Middle frontal gyrus (tissue), 1 donor: Measurements from ENCODE around the gene SVIP.

ENCODE experiments used
- DNase-seq: peaks from one replicate; pipeline ENCODE4 v3.0.0-alpha.2; 2015; ENCODE audit warnings: low spot score; ENCODE audit errors: extremely low spot score

The SVIP gene, protein sequence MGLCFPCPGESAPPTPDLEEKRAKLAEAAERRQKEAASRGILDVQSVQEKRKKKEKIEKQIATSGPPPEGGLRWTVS

DNA sequence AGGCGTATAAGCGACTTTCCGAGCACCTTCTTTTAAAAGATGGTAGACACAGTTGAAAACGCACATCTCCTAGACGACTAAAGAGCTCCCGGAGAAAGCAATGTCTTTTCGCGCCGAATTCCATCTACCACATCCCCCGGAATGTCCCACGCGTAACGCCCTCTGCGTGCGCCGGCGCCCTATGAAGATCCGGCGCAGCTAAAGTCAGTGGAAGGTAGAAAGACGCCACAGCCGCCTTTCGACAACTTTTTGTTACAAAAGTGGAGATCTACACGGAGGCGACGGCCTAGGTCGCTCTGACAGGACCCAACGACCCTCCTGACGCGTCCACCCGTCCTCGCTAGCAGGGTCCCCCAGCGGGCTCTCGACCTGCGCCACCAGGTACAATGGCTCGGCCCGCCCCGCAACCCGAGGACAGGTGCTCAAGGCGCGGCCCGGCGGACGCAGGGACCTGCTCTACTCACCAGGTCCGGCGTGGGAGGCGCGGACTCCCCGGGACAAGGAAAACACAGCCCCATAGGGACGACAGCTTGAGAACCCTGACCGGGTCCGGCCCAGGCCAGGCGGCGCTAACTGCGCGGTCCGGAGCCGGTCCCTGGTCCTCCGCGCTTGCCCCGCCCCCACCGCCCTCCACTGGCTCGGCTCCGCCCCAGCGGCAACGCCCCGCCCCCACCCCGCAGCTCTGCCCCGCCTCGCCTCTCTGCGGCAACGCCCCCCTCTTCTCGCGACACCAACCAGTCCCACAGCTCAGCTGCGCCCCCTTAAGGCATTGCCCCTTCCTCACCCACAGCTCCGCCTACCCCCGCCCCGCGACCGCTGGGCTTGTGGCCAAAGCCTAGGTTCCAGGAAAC is at the start of gene SVIP:
TSS of gene SVIP (minus strand) at position 571 of the 851 bp plus-strand sequence. CDS start at position 518, 53 bp downstream.
- peak; percentile 70 for DNase-seq

DNA sequence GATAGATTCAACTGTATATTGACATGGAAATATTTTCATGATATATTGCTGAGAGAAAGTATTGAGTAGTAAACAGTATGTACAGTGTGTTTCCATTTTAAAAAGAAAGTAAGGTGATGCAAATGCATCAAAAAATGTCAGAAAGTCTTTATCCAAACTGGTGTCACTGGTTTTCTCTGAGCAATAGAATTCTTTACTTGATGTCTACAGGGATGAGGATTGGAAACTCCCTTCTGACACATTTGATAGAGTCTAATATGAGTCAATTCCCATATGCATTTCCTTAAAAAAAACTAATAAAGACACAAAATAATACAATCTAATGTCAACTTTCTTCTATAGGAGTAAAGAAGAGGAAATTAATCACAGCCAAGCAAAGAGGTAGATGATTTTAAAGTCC is 49.0 kb upstream of the SVIP start:
- no peak for DNase-seq

DNA sequence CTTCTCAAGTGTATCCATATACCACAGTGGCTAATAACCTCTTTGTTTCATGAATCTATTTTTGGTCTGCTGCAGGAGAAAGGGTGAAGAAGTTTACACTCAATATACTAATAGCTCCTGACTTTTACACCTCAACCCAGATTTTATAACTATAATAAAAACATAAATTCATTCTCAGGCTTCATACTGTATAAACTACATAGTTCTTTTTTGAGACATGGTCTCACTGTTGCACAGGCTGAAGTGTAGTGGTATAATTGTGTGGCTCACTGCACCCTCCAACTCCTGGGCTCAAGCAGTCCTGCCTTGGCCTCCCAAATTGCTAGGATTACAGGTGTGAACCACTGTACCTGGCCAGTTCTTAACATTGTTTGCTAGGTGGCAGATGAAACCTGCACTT is 48.4 kb upstream of the SVIP start:
- no peak for DNase-seq

DNA sequence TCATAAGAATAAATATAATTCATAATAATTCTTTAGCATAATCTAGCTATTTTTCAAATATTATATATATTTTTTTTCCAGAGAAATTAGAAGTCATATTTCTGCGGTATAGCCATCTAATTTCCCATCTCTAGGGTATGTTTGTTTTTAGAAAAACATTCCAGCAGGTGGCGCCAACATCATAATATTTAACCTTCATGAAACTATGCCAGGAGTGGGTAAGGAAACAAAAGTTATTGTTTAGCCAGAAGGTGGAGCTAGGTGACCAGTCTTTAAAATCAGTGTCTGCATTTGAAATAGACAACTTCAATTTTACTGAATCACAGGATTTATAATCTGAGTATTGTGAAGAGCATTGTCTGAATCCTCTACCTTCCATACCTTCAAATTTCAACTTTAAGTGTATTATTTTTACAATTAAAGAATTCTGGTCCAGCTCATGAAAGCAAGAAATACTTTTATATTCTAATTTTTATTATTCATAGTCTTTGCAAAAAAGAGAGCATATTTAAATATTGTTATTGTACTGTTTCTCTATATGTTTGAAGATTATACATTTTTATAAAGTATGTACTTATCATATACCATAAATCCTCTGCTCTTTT is 46.4 kb upstream of the SVIP start:
- DNase-seq = peak; percentile 66

DNA sequence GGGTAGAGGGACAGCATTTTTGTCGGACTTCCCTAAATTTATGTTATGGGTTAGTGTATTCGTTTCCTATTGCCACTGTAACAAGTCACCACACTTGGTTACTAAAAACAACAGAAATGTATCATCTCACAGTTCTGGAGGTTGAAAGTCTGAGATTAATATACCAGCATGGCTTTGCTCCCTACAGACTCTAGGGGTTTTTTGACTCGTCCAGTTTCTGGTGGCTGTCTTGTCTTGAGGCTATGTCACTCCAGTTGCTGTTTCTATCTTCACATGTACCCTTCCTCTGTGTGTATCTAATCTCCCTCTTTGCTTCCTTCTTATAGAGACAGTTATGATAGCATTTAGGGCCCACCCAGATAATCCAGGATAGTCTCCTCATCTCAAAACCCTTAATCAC is 39.7 kb upstream of the SVIP start:
- DNase-seq = no peak

DNA sequence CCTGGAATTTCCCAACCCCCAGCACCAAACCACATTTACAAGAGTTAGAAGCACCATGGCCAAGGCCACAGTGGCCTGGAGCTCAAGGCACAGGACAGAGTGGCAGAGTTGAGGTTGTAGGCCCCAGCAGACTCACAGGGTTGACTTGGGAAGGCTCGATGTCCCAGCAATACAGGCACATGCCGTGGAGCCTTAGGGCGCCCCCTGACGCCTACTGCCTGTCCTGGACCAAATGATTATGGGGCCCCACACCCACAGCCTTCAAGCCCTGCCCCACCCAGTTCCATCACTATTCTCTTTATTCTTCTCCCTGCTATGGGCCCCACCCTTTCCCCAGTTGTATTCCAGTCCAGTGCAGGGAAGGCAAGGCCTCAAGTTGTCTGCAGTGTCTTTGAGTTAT is 30.6 kb upstream of the SVIP start, which contains the start of gene CCDC179:
TSS of gene CCDC179 (minus strand) at position 234 of the 400 bp plus-strand sequence. CDS start at position 181, 53 bp downstream.
- DNase-seq = no peak

DNA sequence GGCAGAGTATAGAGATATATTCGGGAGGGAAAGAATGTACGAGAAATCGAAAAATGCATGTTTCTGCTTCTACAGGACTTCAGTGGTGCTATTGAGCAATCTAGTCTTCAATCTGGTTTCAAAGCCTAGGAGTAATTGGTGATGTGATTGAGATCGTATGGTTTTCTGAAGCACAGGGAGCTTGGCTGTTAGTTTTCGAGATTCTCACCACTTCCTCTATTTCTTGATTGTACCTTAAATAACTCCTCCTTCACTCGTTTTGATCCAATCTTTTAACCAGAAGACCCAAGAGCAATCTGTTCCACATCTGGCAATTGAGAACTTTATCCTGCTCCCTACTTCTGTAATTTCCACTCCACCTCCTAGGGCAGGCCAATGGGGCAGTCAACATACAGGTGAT is 30.2 kb upstream of the SVIP start:
- DNase-seq = no peak

DNA sequence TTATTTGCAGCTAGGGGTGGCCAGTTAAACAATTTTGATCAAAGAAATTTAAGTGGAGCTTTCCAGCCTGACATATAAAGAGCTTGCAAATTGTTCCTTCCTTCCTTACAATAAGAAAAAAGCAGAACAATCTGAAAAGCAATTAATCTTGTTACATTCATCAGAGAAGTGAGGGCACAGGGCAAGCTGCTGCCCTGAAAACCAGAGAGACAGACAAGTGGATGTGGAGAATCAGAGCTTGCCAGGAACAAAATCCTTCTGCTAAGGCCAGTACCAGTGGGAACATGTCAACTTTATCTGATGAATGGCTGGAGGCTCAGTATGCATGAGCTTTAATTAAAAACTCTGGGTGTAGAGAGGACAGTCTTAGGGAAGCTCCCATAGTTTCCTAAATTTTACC is 21.9 kb upstream of the SVIP start:
- no peak for DNase-seq

DNA sequence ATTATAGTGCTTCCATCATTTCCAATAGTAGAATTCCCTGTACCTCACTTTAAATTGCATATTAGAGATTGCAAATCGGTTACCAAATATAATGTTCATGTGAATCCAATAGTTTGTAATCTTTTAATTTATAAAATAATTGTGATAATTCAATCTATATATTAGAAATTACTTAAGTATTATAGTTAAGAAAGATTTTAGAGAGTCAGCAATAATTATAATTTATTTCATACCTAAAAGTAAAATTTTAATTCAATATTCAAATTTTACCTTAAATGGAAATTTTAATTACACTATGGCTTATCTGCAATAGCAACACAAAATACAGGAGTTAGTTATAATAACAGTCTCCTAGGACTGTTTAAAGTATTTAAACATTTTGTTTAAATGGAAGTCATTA is 17.1 kb upstream of the SVIP start:
- no peak for DNase-seq

DNA sequence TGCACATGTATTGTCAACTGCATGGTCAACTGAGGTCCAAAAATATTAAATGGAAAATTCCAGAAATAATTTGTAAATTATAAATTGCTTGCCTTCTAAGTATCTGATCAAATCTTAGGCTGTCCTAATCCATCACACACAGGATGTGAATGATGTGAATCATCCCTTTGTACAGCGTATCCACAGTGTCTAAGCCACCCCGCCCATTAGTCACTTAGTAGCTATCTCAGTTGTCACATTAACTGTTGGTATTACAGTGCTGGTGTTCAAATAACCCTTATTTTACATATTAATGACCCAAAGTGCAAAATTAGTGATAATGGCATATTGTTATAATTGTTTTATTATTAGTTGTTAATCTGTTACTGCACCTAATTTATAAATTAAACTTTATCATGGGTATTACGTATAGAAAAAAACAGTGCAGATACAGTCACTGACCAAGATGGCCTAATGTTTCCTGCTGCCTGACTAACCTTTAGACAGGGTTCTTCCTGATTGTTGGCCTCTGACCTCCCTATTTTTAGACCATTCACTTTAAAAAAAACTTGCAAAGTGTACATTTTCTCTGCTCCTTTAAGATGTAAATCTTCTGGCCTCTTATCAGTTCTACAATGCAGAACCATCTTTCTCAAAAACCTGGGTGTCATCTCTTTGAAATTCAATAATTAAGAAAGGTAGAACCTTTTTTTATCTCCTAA is 2.9 kb upstream of the SVIP start:
- DNase-seq = no peak

DNA sequence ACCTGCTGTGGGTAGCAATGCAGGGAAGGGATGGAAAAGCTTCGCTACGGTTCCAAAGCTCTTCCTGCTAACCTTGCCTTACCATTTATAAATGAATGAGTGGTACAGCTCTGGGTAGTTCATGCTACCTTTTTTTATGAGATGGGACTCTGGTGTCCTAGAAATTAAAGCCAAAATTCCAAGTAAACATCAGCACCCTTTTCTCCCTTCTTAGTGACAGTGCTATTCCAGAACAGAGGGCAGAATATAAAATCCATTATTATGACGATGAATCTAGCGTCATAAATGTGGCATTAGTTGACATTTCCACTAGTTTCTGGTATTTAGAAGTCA is 447 bp upstream of the SVIP start:
- DNase-seq = no peak

DNA sequence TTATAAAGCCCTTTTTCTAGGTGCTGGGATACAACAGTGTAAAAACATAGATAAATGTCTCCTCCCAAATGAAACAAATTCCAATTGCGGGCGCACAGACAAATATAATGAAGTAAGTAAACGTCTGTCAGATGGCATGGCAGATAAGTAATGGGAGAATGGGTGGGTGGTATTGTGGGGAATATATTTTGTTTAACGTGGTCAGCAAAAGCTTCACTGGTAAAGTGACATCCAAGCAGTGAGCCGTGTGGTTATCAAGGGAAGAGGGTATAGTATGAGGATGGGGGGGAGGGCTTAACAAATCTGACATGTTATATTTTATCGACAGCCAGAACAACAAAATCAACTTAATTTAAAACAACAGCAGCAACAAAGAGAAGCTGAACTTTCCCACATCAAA is 1.2 kb downstream of the SVIP start:
- DNase-seq = no peak

DNA sequence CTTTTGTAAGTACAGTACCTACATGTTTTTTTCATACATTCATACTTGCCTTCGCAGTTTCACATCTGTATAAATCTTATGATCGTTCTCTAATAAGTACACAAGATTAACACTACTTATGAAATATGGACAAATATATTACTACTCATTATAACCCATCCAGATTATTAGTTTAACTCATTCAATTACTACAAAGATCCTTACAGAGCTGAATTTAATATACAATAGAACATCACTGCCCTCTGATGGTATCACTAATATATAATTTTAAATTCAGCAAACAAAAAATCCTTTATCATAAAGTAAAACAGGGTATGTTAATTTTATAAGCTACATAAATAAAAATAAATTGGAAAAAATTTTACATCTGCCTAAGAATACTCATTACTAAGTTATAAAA is 7.4 kb downstream of the SVIP start:
- no peak for DNase-seq

DNA sequence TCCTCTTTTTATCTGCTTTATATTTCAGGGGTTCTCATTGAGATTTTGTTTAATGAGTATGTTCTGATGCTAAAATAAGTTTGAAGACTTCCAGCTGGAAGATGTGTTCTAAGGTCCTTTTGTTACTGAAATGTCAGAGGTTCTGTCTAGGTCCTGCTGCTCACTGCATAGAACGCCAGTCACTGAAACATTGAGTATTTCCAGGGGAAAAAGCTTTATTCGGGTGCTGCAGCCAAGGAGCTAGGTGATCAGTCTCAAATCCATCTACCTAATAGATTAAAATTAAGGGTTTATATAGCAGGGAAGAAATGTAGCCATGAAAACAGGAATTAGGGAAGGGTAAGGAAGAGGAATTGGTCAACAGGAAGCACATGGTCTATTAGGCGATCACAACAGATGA is 19.7 kb downstream of the SVIP start:
- DNase-seq = no peak

DNA sequence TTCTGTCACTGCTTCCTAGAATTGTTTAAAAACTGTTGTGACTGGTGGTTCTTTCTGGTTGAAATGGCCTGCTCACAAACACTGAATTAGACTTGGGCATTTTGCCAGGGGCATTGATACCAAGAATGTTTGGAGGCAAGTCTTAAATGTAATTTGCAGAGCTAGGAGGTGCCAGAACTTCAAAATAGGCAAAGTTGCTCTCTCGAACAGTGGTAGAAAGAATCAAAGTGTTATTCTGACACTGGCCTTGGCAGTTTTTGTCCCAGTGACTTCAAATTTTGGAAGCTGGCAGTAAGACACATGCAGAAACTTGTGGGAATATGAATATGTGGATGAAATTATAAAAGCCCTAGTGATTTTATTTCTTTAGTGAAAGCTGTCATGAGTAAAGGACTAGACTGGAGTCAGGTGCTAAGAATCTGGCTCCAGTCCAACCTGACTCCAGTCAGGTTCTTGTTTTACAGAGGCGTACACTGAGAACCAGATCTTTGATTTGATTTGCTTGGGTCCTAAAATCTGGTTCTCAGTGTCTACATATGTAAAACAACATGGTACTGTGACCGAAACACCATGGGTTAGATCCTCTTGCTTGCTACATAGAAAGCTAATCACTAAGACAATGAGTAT is 20.9 kb downstream of the SVIP start:
- no peak for DNase-seq

DNA sequence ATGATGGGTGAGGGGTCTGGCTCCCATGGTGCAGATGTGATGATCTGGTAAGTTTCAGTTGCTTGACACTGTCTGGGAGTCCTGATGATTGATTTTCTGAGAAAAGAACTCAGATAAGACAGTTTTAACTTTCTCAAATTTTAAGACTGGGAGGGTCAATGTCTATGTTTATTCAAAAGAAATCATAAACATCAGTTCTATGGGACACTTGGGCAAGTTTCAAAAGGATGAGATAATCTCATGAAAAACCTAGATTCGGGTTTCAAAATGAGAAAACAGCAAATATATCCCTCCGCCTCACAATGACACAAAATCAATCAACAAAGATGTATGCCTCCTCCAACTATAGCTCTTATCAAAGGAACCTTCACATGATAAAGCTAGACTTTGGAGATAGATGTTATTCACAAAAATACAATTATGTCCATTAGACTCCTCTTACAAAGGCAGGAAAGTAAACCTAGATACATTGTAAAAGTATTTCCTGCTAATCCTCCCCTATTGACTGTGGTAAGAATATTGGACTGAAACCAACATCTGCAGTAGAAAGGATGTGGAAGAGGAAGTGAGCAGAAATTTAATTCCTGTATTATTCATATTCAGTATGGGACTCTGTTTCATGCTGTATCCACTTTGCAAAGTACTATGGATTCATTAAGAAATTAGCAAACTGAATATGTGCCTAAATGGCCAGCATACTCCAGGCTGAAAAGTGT is 21.6 kb downstream of the SVIP start:
- DNase-seq = no peak

DNA sequence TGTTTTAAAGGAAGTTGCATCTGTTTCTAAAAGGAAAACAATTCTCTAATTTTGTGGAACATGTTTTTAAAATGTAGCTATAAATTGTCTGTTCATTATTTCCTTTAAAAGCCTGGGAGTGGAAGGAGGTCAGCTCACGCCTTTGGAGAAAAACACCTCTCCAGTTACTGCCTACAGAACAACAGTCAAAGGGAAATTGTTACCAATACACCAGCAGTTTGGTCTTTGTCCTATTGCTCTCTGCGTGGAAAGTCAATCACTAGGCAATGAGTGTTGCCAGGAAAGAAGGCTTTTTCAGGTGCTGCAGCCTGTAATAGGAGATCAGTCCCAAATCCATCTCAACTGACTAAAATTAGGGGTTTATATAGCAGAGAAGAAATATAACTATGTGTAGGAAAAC is 22.2 kb downstream of the SVIP start:
- no peak for DNase-seq

DNA sequence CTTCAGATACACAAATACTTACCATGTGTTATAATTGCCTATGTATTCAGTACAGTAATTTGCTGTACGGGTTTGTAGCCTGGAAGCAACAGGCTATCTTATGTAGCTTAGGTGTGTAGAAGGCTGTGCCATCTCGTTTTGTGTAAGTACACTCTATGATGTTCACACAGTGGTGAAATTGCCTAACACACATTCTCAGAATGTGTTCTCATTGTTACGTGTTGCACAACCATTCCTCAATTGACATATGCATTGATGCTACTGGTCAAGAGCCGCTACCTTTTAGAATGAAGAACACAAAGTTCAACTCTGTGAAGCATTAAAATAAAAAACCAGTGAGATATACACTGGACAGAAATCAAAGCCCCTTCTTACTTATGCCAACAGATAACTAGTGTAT is 26.7 kb downstream of the SVIP start:
- no peak for DNase-seq

DNA sequence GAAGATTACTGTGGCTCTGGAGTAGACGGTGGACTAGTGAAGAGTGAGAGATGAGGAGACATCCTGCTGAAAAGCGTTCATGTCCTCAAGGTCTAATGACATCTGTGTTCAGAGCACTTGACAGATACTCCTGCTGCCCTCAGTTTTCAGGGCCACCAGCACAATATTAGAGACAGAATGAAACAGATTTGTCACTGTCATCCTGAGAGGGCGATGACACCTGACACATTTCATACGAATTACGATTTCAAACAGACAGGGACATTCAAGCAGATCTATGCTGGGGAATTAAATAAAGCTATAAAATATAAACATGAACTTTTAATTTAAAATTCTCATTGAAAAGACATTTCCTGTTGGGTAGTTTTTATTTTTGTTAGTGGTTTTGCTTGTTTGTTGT is 29.1 kb downstream of the SVIP start:
- DNase-seq = no peak

DNA sequence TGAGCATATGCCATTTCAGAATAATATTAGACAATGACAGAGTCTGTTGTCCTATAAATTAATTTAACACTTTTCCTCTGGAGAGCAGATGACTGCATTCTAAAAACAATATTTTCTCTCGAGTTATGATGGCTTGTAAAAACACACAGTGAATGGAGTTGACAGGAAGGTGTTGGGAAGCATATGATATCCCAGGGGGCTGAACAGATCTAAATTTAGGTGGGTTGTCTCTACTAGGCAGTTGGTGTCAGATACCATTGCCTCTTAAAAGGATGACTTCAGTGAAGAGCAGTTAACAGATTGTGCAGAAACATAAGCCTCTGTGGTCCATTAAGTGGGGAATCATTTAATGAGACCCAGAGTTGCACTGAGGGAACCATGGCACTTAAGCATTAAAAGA is 30.7 kb downstream of the SVIP start:
- no peak for DNase-seq

DNA sequence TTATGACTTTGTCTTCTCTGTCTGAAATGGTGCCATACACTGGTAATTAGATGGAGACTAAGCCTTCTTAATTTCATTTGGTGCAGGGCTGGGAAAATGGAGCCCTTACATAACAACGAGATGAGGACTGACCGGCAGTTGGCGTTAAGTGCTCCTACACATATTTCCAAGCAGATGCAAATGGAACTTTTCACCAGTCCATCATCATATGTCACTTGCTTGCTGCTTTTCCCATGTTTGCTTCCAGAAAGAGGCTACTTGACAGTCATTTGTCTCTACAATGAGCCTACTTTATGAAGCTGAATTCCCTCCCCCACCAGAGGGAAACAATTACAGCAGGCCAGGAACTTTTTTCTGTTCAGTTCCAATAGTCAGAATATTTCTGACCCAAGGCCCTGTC is 32.6 kb downstream of the SVIP start:
- DNase-seq = no peak
